Ovary (tissue), 3 donors: ENCODE measurements around the gene KLHL2.

Experiments used
- CTCF ChIP-seq, 3 donors: fragments of 450-650 bp in 2 of 3; fragments of 200-600 bp in 1 of 3; IDR thresholded peaks; one replicate each; pipeline versions ENCODE4 v1.5.1 to v1.8.0; 2016 to 2022; ENCODE audit warnings: antibody characterized with exemption in 3 of 3, mild to moderate bottlenecking in 1 of 3
- EP300 ChIP-seq: sonication (generic); formaldehyde crosslinking; IDR thresholded peaks from one replicate; pipeline ENCODE4 v1.6.1; 2017; ENCODE audit warnings: antibody characterized with exemption
- POLR2A ChIP-seq: fragments of 450-650 bp; IDR thresholded peaks from one replicate; pipeline ENCODE4 v1.6.1; 2017; ENCODE audit warnings: antibody characterized with exemption, mild to moderate bottlenecking, moderate library complexity
- donor health status: DM: no; HTN: no; CAD: no.

- TF ChIP-seq POLR2A (no peak), CTCF (IDR thresholded peaks at IDR 0.05) (no peak), EP300 (no peak)
Measured at GRCh38 chr4:165289423-165289785, 82.0 kb downstream of the KLHL2 start.
